Measurements from ENCODE around the gene LRP11. TPM values are rescaled to one million over a fixed set of nuclear protein-coding genes. Genes with fewer than 3 reads are reported as not detected.
"Not testable (repeated sequence)": the region's sequence is repeated elsewhere in the genome, so short reads cannot be mapped to it uniquely, and the experiment has no call there.

The LRP11 gene
- total RNA-seq, 1 donor from 2014 or later: 129 TPM

DNA sequence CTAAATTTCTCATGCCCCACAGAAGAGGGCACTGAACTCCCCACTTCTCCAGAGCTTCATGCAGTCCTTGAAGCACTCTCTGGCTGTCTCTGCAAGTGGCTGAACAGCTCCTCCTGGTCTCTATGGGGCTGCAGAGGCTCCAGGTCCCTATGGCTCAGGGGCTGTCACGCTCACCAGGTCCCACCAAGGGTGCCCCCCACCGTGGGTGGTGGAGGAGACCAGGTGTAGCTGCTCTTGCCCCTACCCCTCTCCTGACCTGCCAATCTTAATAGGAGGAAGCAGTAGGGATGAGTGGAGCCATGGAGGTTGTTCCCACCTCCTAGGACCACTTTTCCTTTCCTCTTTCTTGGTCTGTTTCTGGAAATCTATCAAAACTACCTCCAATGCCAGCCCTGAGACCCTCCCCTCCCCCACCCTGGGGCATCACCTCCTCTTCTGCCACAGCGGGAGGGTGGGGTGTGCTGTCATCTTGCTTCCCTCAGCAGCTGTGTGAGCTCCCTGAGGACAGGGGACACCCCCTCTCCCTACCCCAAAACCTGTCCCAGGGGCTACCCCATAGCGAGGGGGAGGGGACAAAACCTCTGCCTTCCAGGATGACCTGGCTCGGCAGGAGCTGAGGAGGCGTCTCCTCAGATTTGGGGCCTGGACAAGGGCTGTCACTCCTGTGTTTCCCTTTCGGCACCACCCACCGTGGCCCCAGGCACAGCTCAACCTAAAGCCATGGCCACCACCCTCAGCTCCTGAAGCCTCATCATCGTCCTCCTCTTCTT, 45.7 kb upstream of the LRP11 start:
- H3K36me3 ChIP-seq (ENCODE audit: control insufficient read depth, insufficient read depth, low read length): no peaks in the 10 kb centered on the region
- no peak overlapping the region for H3K4me3 ChIP-seq (ENCODE audit: low read depth, low read length)
- TF ChIP-seq, protein P1, sequence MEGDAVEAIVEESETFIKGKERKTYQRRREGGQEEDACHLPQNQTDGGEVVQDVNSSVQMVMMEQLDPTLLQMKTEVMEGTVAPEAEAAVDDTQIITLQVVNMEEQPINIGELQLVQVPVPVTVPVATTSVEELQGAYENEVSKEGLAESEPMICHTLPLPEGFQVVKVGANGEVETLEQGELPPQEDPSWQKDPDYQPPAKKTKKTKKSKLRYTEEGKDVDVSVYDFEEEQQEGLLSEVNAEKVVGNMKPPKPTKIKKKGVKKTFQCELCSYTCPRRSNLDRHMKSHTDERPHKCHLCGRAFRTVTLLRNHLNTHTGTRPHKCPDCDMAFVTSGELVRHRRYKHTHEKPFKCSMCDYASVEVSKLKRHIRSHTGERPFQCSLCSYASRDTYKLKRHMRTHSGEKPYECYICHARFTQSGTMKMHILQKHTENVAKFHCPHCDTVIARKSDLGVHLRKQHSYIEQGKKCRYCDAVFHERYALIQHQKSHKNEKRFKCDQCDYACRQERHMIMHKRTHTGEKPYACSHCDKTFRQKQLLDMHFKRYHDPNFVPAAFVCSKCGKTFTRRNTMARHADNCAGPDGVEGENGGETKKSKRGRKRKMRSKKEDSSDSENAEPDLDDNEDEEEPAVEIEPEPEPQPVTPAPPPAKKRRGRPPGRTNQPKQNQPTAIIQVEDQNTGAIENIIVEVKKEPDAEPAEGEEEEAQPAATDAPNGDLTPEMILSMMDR (IDR thresholded peaks at IDR 0.05; ENCODE audit: insufficient read depth, low read length, severe bottlenecking): no peak
- FAIRE-seq (no peak), DNase-seq (ENCODE audit: low read depth) (no peak)
- no peaks in the 10 kb centered on the region for H3K27me3 ChIP-seq (ENCODE audit: control insufficient read depth, insufficient read depth, low read length)

DNA sequence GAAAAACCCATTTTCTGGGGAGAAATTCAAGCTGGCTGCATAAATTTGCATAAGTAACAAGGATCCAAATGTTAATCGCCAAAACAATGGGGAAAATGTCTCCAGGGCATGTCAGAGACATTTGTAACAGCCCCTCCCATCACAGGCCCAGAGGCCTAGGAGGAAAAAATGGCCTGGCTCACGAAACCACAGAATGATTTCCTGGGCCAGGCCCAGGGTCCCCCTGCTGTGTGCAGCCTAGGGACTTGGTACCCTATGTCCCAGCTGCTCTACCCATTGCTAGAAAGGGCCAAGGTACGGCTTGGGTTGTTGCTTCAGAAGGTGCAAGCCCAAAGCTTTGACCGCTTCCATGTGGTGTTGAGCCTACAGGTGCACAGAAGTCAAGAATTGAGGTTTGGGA, 44.3 kb upstream of the LRP11 start:
- not testable (repeated sequence) for DNase-seq (ENCODE audit: low read depth); H3K4me3 ChIP-seq (ENCODE audit: low read depth, low read length); FAIRE-seq; H3K27me3 ChIP-seq (ENCODE audit: control insufficient read depth, insufficient read depth, low read length); H3K36me3 ChIP-seq (ENCODE audit: control insufficient read depth, insufficient read depth, low read length)

DNA sequence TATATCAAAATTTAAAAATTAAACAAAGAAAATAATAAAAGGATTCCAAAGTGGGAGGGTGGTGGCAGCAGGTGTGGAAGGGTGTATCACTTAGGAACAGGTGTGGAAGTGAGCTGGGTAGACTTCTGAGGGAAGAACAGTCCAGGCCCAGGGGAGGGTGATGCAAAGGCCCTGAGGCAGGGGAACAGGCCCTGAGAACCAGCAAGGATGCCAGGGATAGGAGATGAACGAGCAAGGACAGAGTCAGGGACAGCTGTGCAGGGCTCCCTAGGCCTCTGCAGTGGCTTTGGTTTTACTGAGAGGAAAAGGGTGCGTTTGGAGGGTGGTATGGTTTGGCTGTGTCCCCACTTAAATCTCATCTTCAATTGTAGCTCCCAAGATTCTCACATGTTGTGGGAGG, 43.2 kb upstream of the LRP11 start:
- TF ChIP-seq, protein P1 (IDR thresholded peaks at IDR 0.05; ENCODE audit: insufficient read depth, low read length, severe bottlenecking): no peak
- DNase-seq (ENCODE audit: low read depth): no peak
- H3K4me3 ChIP-seq (ENCODE audit: low read depth, low read length): no peak overlapping the region
- H3K27me3 ChIP-seq (ENCODE audit: control insufficient read depth, insufficient read depth, low read length): no peaks in the 10 kb centered on the region
- no peak for FAIRE-seq
- no peaks in the 10 kb centered on the region for H3K36me3 ChIP-seq (ENCODE audit: control insufficient read depth, insufficient read depth, low read length)

DNA sequence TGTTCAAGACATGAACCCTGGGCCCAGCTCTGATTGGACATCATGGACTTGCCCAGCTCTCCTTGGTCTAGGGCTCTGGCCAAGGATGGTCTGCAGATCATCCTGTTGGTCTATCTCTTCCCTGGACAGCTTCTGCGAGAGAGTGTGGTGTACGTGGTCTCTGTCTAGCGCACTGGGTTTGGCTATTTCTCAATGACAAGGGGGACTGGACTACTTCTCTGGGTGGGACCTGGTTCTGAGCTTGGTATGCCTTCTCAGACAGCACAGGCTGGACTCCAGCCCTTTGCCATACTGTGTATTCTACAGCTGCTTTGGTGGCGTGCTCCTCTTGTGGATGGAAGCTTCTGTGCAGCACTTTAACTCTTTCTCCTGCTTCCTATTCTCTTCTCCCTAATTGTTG, 42.2 kb upstream of the LRP11 start:
- Histone ChIP-seq H3K27me3 (ENCODE audit: control insufficient read depth, insufficient read depth, low read length) (no peaks in the 10 kb centered on the region), H3K36me3 (ENCODE audit: control insufficient read depth, insufficient read depth, low read length) (no peaks in the 10 kb centered on the region), H3K4me3 (ENCODE audit: low read depth, low read length) (no peak overlapping the region)
- FAIRE-seq (no peak), DNase-seq (ENCODE audit: low read depth) (no peak)
- TF ChIP-seq, protein P1 (IDR thresholded peaks at IDR 0.05; ENCODE audit: insufficient read depth, low read length, severe bottlenecking): no peak

DNA sequence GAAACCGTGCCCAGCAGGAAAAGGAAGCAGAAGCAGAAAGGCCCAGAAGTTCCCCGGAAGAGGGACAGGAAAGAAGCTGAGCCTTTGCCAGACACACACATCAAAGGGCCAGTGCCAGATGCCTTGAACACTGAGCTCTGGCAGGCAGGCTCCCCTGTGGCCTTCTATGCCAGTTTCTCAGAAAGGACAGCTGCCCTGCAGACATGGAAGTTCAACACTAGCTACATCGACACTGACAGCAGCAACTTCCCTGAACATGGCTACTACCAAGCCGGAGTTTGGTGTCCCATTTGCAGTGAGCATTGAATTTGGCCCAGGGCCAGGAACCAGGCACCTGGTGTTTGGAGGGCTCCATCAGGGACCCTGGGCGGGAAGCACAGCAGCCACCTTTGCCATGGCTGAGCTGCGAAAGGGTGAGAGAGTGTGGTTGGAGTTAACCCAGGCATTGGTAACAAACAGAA, 41.8 kb upstream of the LRP11 start:
- no peak for FAIRE-seq
- TF ChIP-seq, protein P1 (IDR thresholded peaks at IDR 0.05; ENCODE audit: insufficient read depth, low read length, severe bottlenecking): no peak
- H3K36me3 ChIP-seq (ENCODE audit: control insufficient read depth, insufficient read depth, low read length): no peaks in the 10 kb centered on the region
- H3K4me3 ChIP-seq (ENCODE audit: low read depth, low read length): no peak overlapping the region
- no peaks in the 10 kb centered on the region for H3K27me3 ChIP-seq (ENCODE audit: control insufficient read depth, insufficient read depth, low read length)
- DNase-seq (ENCODE audit: low read depth): no peak

DNA sequence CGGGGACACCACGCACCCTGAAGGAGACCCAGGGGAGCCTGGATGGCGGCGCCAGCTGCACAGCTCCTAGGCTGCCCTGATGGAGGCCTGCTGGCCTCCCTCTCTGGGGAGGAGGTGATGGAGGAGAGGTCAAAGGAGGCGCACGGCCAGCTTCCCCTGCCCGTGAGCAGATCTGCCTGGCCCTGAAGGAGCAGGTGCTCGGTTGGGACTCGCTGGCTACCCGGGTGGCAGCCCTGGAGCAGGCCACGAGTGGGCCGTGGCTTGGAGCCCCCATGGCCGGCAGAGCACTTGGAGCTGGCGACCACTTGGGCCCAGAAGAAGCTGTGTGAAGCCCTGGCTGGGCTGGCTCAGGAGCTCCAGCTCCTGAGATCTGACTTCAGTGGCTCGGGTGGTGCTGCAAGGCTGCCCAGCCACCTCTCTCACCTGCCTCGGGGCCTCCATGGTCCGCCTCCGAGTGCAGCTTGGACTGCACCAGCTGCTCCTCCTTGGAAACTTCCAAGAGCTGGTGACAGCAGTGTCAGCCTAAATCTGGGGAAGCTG, 41.3 kb upstream of the LRP11 start:
- DNase-seq (ENCODE audit: low read depth) (no peak), FAIRE-seq (no peak)
- no peaks in the 10 kb centered on the region for H3K36me3 ChIP-seq (ENCODE audit: control insufficient read depth, insufficient read depth, low read length)
- TF ChIP-seq, protein P1 (IDR thresholded peaks at IDR 0.05; ENCODE audit: insufficient read depth, low read length, severe bottlenecking): no peak
- no peaks in the 10 kb centered on the region for H3K27me3 ChIP-seq (ENCODE audit: control insufficient read depth, insufficient read depth, low read length)
- H3K4me3 ChIP-seq (ENCODE audit: low read depth, low read length): no peak overlapping the region
